Hepatocyte (in vitro differentiated cells): ENCODE data around the gene AP2A2.

Experiments used
- EZH2 ChIP-seq: fragments of 200-600 bp; sonication (generic); IDR thresholded peaks from 2 replicates; pipeline ENCODE4 v1.6.1; 2016; ENCODE audit warnings: antibody characterized with exemption, mild to moderate bottlenecking, borderline replicate concordance
- TF ChIP-seq, protein P1 (sequence below): fragments of 200-600 bp; sonication (generic); IDR thresholded peaks from 2 replicates; pipeline ENCODE4 v1.5.1; 2016; ENCODE audit warnings: antibody characterized with exemption, mild to moderate bottlenecking; ENCODE audit not compliant: poor library complexity

- TF ChIP-seq EZH2, result no peak
- TF ChIP-seq, protein P1, sequence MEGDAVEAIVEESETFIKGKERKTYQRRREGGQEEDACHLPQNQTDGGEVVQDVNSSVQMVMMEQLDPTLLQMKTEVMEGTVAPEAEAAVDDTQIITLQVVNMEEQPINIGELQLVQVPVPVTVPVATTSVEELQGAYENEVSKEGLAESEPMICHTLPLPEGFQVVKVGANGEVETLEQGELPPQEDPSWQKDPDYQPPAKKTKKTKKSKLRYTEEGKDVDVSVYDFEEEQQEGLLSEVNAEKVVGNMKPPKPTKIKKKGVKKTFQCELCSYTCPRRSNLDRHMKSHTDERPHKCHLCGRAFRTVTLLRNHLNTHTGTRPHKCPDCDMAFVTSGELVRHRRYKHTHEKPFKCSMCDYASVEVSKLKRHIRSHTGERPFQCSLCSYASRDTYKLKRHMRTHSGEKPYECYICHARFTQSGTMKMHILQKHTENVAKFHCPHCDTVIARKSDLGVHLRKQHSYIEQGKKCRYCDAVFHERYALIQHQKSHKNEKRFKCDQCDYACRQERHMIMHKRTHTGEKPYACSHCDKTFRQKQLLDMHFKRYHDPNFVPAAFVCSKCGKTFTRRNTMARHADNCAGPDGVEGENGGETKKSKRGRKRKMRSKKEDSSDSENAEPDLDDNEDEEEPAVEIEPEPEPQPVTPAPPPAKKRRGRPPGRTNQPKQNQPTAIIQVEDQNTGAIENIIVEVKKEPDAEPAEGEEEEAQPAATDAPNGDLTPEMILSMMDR, result no peak
These were observed 60.7 kb downstream of the AP2A2 start for GRCh38 chr11:986270-986951.
